SH-SY5Y (cell line): Measurements from ENCODE around the gene TMEM38B.

ENCODE experiments used
- GATA2 ChIP-seq: IDR thresholded peaks from 2 replicates; pipeline ENCODE4 v1.6.1; 2011; ENCODE audit warnings: mild to moderate bottlenecking, low read depth, low read length
- GATA3 ChIP-seq: IDR thresholded peaks from 2 replicates; pipeline ENCODE4 v1.6.1; 2011; ENCODE audit warnings: low read depth, mild to moderate bottlenecking, low read length, moderate library complexity

DNA sequence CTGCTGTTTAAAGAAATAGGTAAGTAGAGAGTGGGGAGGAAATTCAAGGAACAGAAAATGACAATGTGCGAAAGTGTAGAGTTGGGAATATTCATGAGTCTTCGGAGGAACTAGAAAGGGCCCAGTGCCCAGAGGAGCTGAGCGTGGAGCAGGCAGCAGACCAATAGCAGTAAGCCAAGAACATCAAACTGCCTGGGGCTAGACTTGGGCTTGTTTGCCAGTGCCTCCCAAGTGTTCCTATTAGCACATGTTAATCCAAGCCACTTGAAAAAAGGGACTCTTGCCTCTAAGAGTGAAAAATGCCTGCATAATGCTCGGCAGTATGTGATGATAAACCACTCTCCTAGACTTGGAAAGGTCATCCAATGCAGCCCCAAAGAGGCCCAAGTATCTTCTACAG is 33.3 kb upstream of the TMEM38B start:
- no peak for TF ChIP-seq GATA2
- TF ChIP-seq GATA3: no peak
